ENCODE data around the gene BRIP1.

- TF ChIP-seq POLR2A (IDR thresholded peaks at IDR 0.05; ENCODE audit: low read depth) (no peak), CTCF (IDR thresholded peaks at IDR 0.05) (no peak), EP300 (IDR thresholded peaks at IDR 0.05) (no peak), POLR2AphosphoS5 (IDR thresholded peaks at IDR 0.05) (no peak)
Observed at GRCh38 chr17:61687769-61688168, 175.6 kb downstream of the BRIP1 start.
